HepG2 (cell line): ENCODE data around the gene GLDC. TPM values are rescaled to one million over a fixed set of nuclear protein-coding genes. Genes with fewer than 3 reads are reported as not detected.

ENCODE experiments used
- AGO2 ChIP-seq: fragments of 200-400 bp; formaldehyde crosslinking; optimal IDR thresholded peaks from 2 replicates; pipeline ENCODE3; 2017; ENCODE audit warnings: mild to moderate bottlenecking, low read depth, low read length, moderate library complexity
- BATF2 ChIP-seq: sonication (generic); formaldehyde crosslinking; IDR thresholded peaks from 2 replicates; pipeline ENCODE4 v1.8.0; 2022; ENCODE audit warnings: mild to moderate bottlenecking, missing genetic modification reagents, moderate library complexity
- BCL6 ChIP-seq: IDR thresholded peaks from 2 replicates; pipeline ENCODE4 v1.6.1; 2016; ENCODE audit warnings: missing genetic modification reagents, missing compliant biosample characterization
- CBX2 ChIP-seq, 2 experiments: fragments of 200-600 bp in 1 of 2; sonication (generic); formaldehyde crosslinking in 1 of 2; IDR thresholded peaks; 2 replicates each; pipeline versions ENCODE4 v1.7.0 to v1.8.1; 2018 to 2022; ENCODE audit warnings: low read depth in 2 of 2, low read length in 1 of 2, mild to moderate bottlenecking in 1 of 2, missing genetic modification reagents in 1 of 2
- DMAP1 ChIP-seq: IDR thresholded peaks from 2 replicates; pipeline ENCODE4 v1.6.1; 2016
- FOXA3 ChIP-seq: IDR thresholded peaks from 2 replicates; pipeline ENCODE4 v1.6.1; 2016; ENCODE audit warnings: missing genetic modification reagents, missing compliant biosample characterization
- KLF13 ChIP-seq: sonication (generic); formaldehyde crosslinking; IDR thresholded peaks from 2 replicates; pipeline ENCODE4 v1.4.0; 2020; ENCODE audit warnings: mild to moderate bottlenecking, missing genetic modification reagents
- MAZ ChIP-seq, 2 experiments: sonication (generic) in 1 of 2; formaldehyde crosslinking in 1 of 2; IDR thresholded peaks; 2 replicates each; pipeline versions ENCODE4 v1.5.0 to v1.6.1; 2012 to 2020; ENCODE audit warnings: low read depth in 2 of 2, mild to moderate bottlenecking in 2 of 2, borderline replicate concordance in 1 of 2, improper control_type of control experiment in 1 of 2, low read length in 1 of 2, missing genetic modification reagents in 1 of 2, moderate library complexity in 1 of 2
- MEIS1 ChIP-seq: sonication (generic); formaldehyde crosslinking; IDR thresholded peaks from 2 replicates; pipeline ENCODE4 v1.9.0; 2021; ENCODE audit warnings: mild to moderate bottlenecking, missing genetic modification reagents, moderate library complexity, borderline replicate concordance
- MLLT10 ChIP-seq: sonication (generic); formaldehyde crosslinking; IDR thresholded peaks from 2 replicates; pipeline ENCODE4 v1.4.0; 2020; ENCODE audit warnings: missing genetic modification reagents
- SOX13 ChIP-seq, 3 experiments: fragments of 450-650 bp in 1 of 3; sonication (generic) in 1 of 3; formaldehyde crosslinking in 1 of 3; IDR thresholded peaks in 2 of 3; conservative IDR thresholded peaks in 1 of 3; 2 replicates each; pipeline versions ENCODE4 v1.5.0 to v1.6.1; 2016 to 2020; ENCODE audit warnings: antibody characterized with exemption in 1 of 3, mild to moderate bottlenecking in 1 of 3, missing compliant biosample characterization in 1 of 3, missing genetic modification reagents in 1 of 3, moderate library complexity in 1 of 3
- TBX2 ChIP-seq: sonication (generic); formaldehyde crosslinking; IDR thresholded peaks from 2 replicates; pipeline ENCODE4 v1.5.0; 2020; ENCODE audit warnings: missing genetic modification reagents, mild to moderate bottlenecking, borderline replicate concordance
- TP53 ChIP-seq: sonication (generic); formaldehyde crosslinking; conservative IDR thresholded peaks from 2 replicates; pipeline ENCODE4 v1.4.0; 2020; ENCODE audit warnings: missing genetic modification reagents
- ZFX ChIP-seq: sonication (generic); formaldehyde crosslinking; IDR thresholded peaks from 2 replicates; pipeline ENCODE4 v1.4.0; 2020; ENCODE audit warnings: mild to moderate bottlenecking, low read depth, missing genetic modification reagents, moderate library complexity
- ZMYM3 ChIP-seq: sonication (generic); formaldehyde crosslinking; IDR thresholded peaks from 2 replicates; pipeline ENCODE4 v1.5.1; 2020; ENCODE audit warnings: mild to moderate bottlenecking, missing genetic modification reagents
- ZNF234 ChIP-seq: sonication (generic); formaldehyde crosslinking; conservative IDR thresholded peaks from 2 replicates; pipeline ENCODE4 v1.5.1; 2020; ENCODE audit warnings: mild to moderate bottlenecking, missing genetic modification reagents
- ZNF407 ChIP-seq: sonication (generic); formaldehyde crosslinking; IDR thresholded peaks from one replicate; pipeline ENCODE4 v1.5.1; 2020; ENCODE audit warnings: mild to moderate bottlenecking, missing genetic modification reagents; ENCODE audit errors: not compliant biosample characterization
- ZNF570 ChIP-seq: sonication (generic); formaldehyde crosslinking; IDR thresholded peaks from 2 replicates; pipeline ENCODE4 v1.4.0; 2020; ENCODE audit warnings: mild to moderate bottlenecking, missing genetic modification reagents, borderline replicate concordance
- polyA plus RNA-seq, 8 experiments: library from polyadenylated mRNA; depleted of rRNA in 3 of 8; stranded (reverse) in 7 of 8; unstranded in 1 of 8; fragments of >200 nt; fragmentation: Illumina TruSeq in 4 of 8; extraction: Trizol in 4 of 8; gene quantifications; 2 replicates each; pipeline versions ENCODE4 v1.2.1 to v1.2.3, GENCODE V29; 2011 to 2016; ENCODE audit warnings: low read depth in 4 of 8, missing spikeins in 1 of 8, mixed read lengths in 1 of 8; ENCODE audit not compliant: insufficient read depth in 1 of 8
- total RNA-seq, 5 experiments: library from RNA; depleted of rRNA; stranded (reverse); fragments of >200 nt; fragmentation: Illumina TruSeq; extraction: Trizol; gene quantifications; 2 replicates each; pipeline ENCODE4 v1.2.3, GENCODE V29; 2016; ENCODE audit warnings: low read depth in 1 of 5
- TF ChIP-seq, protein P1 (sequence below): sonication (generic); formaldehyde crosslinking; IDR thresholded peaks from 2 replicates; pipeline ENCODE4 v1.5.0; 2020; ENCODE audit warnings: missing genetic modification reagents, mild to moderate bottlenecking, borderline replicate concordance

GLDC gene
- total and polyA plus RNA-seq, 2 of the 13 experiments (the other 11 are each of a cell fraction or from before 2014, with no cell fraction given), result 59.3 to 115 TPM

GRCh38 chr9:6628704-6629103 lies 16.8 kb downstream of the GLDC start (continued):
- TF ChIP-seq ZNF407 (no peak), CBX2 (IDR thresholded peaks at IDR 0.05; ENCODE audit: low read depth, low read length) (no peak), CBX2 (CRISPR knock-in tag; IDR thresholded peaks at IDR 0.05; ENCODE audit: low read depth) (no peak), BATF2 (CRISPR knock-in tag) (no peak), FOXA3 (CRISPR knock-in tag) (peak; percentile 88), DMAP1 (no peak), MAZ (IDR thresholded peaks at IDR 0.05; ENCODE audit: borderline replicate concordance, low read depth, low read length) (no peak), MAZ (CRISPR knock-in tag; IDR thresholded peaks at IDR 0.05; ENCODE audit: low read depth) (no peak), ZNF234 (CRISPR knock-in tag) (no peak), TBX2 (0 out of 2 replicates have a peak, but pooled peaks have one; percentile 30), KLF13 (CRISPR knock-in tag) (no peak), ZMYM3 (CRISPR knock-in tag) (no peak), MEIS1 (CRISPR knock-in tag) (no peak), MLLT10 (CRISPR knock-in tag) (no peak), SOX13 (IDR thresholded peaks at IDR 0.05) (no peak), SOX13 (CRISPR knock-in tag; conservative IDR thresholded peaks at IDR 0.05 in 1 of 2, IDR thresholded peaks at IDR 0.05 in 1 of 2) (peak in 1 of 2 experiments; percentile 62; a peak in 1 of 4 replicates), ZNF570 (CRISPR knock-in tag) (no peak), BCL6 (peak; percentile 80), AGO2 (no peak), TP53 (no peak), ZFX (CRISPR knock-in tag) (no peak)
- TF ChIP-seq, protein P1, sequence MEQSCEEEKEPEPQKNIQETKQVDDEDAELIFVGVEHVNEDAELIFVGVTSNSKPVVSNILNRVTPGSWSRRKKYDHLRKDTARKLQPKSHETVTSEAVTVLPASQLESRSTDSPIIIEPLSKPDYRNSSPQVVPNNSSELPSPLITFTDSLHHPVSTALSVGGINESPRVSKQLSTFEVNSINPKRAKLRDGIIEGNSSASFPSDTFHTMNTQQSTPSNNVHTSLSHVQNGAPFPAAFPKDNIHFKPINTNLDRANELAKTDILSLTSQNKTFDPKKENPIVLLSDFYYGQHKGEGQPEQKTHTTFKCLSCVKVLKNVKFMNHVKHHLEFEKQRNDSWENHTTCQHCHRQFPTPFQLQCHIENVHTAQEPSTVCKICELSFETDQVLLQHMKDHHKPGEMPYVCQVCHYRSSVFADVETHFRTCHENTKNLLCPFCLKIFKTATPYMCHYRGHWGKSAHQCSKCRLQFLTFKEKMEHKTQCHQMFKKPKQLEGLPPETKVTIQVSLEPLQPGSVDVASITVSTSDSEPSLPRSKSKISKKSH, result no peak
